ENCODE results near the gene FRMD3.

DNA sequence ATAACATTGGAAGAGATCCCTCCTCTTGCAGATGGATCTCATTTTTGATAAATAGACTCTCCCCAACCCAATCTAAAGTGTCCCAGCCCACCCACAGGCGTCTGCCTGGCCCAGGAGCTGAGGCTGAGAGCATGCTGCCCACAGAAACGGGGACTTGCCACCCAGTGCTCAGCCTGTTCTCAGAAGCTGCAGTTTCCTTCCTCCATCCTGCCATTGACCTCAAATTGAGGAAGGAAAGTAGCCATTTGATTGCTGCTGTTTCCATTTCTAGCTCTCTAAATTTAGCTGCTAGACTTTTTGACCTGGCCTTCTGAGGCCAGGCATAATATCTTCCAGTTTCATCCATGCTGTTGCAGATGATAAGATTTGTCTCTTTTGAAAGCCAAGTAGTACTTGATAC, 31.1 kb upstream of the FRMD3 start:
- TF ChIP-seq POLR2AphosphoS5 (IDR thresholded peaks at IDR 0.05), result no peak
- TF ChIP-seq, protein P1, sequence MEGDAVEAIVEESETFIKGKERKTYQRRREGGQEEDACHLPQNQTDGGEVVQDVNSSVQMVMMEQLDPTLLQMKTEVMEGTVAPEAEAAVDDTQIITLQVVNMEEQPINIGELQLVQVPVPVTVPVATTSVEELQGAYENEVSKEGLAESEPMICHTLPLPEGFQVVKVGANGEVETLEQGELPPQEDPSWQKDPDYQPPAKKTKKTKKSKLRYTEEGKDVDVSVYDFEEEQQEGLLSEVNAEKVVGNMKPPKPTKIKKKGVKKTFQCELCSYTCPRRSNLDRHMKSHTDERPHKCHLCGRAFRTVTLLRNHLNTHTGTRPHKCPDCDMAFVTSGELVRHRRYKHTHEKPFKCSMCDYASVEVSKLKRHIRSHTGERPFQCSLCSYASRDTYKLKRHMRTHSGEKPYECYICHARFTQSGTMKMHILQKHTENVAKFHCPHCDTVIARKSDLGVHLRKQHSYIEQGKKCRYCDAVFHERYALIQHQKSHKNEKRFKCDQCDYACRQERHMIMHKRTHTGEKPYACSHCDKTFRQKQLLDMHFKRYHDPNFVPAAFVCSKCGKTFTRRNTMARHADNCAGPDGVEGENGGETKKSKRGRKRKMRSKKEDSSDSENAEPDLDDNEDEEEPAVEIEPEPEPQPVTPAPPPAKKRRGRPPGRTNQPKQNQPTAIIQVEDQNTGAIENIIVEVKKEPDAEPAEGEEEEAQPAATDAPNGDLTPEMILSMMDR (IDR thresholded peaks at IDR 0.05), result no peak
- no peak for TF ChIP-seq EP300 (IDR thresholded peaks at IDR 0.05)
- TF ChIP-seq POLR2A (IDR thresholded peaks at IDR 0.05), result no peak
